HG03039 (cell line): ENCODE data around the gene CTSO.
"Not testable (repeated sequence)": the region's sequence is repeated elsewhere in the genome, so short reads cannot be mapped to it uniquely, and the experiment has no call there.

Experiments
- ATAC-seq: cut with Tn5 transposase; IDR thresholded peaks from one replicate; pipeline ENCODE4 v1.9.1; 2021; ENCODE audit warnings: mild to moderate bottlenecking, moderate library complexity; ENCODE audit not compliant: unreplicated experiment

CTSO gene

GRCh38 chr4:155908187-155909139 lies 45.2 kb downstream of the CTSO start:
- no peak for ATAC-seq

- no peak for ATAC-seq
Measured at GRCh38 chr4:155907556-155907955, 46.1 kb downstream of the CTSO start.

- ATAC-seq = no peak
Measured at GRCh38 chr4:155906554-155907247, 47.0 kb downstream of the CTSO start.

- no peak for ATAC-seq
Measured at GRCh38 chr4:155904331-155904730, 49.3 kb downstream of the CTSO start.

GRCh38 chr4:155903453-155903852 lies 50.2 kb downstream of the CTSO start, which contains the start of gene TDO2:
Gene TDO2 (plus strand): TSS chr4:155903696. CDS start chr4:155903759, 63 bp downstream.
- ATAC-seq = no peak

- ATAC-seq = no peak
Measured at GRCh38 chr4:155901013-155901412, 52.7 kb downstream of the CTSO start.

- no peak for ATAC-seq
Measured at GRCh38 chr4:155900381-155900780, 53.3 kb downstream of the CTSO start.

- no peak for ATAC-seq
Measured at GRCh38 chr4:155899891-155900290, 53.8 kb downstream of the CTSO start.

- ATAC-seq = not testable (repeated sequence)
Measured at GRCh38 chr4:155898371-155898770, 55.3 kb downstream of the CTSO start.

GRCh38 chr4:155891058-155891457 lies 62.6 kb downstream of the CTSO start:
- ATAC-seq = no peak

- no peak for ATAC-seq
Measured at GRCh38 chr4:155889946-155890345, 63.7 kb downstream of the CTSO start.

- no peak for ATAC-seq
Measured at GRCh38 chr4:155889031-155889793, 64.5 kb downstream of the CTSO start.

GRCh38 chr4:155887847-155888570 lies 65.7 kb downstream of the CTSO start:
- ATAC-seq = no peak

GRCh38 chr4:155887045-155887444 lies 66.6 kb downstream of the CTSO start:
- no peak for ATAC-seq

- no peak for ATAC-seq
Measured at GRCh38 chr4:155885666-155886065, 68.0 kb downstream of the CTSO start.

GRCh38 chr4:155883895-155884294 lies 69.8 kb downstream of the CTSO start:
- ATAC-seq = no peak

- ATAC-seq = no peak
Measured at GRCh38 chr4:155881555-155881954, 72.1 kb downstream of the CTSO start.

- ATAC-seq = no peak
Measured at GRCh38 chr4:155879767-155880166, 73.9 kb downstream of the CTSO start.

GRCh38 chr4:155878611-155879010 lies 75.1 kb downstream of the CTSO start:
- ATAC-seq = no peak

GRCh38 chr4:155877971-155878370 lies 75.7 kb downstream of the CTSO start:
- ATAC-seq = no peak

GRCh38 chr4:155875878-155876277 lies 77.8 kb downstream of the CTSO start:
- no peak for ATAC-seq
